Stimulated activated naive CD8-positive, alpha-beta T cell treated with anti-CD3 and anti-CD28 coated beads, Interleukin-15, Interleukin-2, amounts not matched to agents 100 U/mL and 50 U/mL, for 24 hours (primary cell): ENCODE results near the gene SLC47A2.

ENCODE experiments used
- ATAC-seq: fragments of 150-1000 bp; cut with Tn5 transposase; one replicate; pipeline ENCODE4 v1.10.0; 2021
- DNase-seq: peaks from one replicate; pipeline ENCODE4 v3.0.0; 2021

SLC47A2 gene

DNA sequence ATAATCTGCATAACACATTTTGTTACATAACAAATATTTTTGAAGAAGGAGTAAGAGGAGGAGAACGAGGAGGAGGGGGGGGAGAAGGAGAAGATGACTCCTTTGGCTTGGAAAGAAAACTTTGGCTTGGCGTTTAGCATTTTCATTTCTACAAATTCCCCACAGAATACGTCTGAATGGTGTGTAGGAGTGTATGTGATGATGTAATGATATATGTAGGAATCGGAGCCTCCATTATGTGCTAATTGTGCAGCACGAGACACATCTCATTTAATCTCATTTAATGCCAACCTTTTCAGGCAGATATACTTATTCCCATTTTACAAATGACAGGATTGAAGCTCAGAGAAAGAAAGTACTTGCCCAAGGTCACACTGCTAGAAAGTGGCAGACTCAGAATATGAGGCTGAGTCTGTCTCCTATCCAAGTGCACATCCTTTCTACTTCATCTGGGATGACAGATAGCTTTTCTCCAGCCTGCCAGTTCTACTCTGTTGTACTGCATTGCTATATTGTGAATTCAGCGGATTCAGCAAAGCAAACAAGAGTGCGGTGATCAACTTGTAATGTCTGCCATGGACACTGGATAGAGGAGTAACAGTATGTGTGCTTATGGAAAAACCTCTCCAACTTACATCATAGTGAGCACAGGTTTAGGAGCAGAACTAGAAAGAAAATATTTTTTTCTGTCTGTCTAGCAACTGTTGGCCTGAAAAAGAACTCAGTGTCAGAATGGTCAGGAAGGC is 10.4 kb upstream of the SLC47A2 start:
- DNase-seq (no peak), ATAC-seq (no peak)

DNA sequence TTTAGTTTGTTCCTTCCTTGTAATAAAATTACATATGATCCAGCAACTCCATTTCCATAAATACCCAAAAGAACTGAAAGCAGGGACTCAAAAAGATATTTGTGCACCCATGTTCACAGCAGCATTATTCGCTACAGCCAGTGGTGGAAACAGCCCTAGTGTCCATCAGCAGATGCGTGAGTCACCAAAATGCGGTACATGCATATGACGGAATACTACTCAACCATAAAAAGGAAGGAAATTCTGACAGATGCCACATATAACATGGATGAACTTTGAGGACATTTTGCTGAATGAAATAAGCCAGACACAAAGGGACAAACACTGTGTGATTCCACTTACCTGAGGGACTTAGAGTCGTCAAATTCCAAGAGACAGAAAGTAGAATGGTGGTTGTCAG is 9.1 kb upstream of the SLC47A2 start:
- no peak for ATAC-seq

DNA sequence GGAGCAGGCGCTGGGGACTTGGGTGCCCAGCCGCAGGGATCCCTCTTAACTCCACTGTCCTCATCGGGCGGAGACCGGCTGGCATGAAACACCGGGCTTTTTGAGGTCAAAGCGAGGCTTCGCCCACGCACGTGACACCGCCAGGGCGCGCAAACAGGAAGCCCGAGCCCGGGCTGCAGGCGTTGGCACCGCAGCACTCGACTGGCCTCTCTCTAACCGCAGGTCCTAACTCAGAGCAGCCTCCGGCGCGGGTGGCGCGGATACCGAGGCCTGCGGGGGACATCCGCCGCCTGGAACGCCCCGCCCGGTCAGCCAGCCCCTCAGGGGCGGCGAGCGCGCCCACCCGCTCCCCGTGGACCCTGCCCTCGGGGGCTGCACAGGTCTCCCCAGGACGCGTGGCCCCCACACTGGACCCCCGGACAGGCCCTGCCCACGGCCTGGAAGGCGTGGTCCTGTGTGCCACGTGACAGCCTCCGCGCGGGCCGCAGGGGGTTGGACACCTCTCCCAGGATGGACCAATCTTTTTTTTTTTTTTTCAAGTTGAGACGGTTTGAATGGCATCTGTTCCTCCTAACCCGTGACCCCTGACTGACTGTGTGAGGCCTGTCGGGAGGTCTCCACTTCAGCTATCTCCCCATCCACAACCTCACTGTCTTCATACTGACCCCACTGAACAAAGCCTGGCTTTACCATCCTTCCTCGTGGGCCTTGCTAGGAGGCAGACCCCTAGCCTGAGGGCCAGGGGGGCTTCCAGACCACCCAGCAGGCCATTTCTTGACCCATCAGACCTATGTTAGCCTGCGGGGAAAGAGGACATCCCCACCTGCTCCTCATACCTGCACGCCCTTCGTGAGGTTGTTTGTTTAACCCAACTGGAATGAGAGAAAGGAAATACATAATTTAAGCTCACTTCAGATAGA is 8.4 kb upstream of the SLC47A2 start:
- peak; percentile 75 for ATAC-seq
- DNase-seq, result peak; percentile 65

More for the DNA sequence above, 9.1 kb upstream of the SLC47A2 start:
- DNase-seq, result no peak

DNA sequence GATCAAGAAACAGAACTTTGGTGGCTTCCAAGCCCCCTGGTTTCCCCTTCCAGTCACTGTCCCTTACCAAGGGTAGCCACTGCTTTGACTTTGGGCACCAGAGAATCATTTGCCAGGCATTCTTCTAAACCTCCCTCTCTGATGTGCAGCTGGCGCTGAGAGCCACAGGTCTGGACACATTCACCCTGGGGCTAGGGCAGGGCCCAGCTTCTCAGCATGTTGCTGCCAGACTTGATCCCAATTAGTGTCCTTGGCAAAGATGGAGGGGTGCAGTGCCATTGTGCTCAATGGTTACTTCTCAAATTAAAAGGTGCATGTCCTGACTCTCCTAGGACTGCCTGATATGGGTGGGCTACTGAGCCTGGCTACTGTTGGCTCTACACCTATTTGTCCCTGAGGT is 7.6 kb upstream of the SLC47A2 start:
- ATAC-seq (no peak), DNase-seq (no peak)

DNA sequence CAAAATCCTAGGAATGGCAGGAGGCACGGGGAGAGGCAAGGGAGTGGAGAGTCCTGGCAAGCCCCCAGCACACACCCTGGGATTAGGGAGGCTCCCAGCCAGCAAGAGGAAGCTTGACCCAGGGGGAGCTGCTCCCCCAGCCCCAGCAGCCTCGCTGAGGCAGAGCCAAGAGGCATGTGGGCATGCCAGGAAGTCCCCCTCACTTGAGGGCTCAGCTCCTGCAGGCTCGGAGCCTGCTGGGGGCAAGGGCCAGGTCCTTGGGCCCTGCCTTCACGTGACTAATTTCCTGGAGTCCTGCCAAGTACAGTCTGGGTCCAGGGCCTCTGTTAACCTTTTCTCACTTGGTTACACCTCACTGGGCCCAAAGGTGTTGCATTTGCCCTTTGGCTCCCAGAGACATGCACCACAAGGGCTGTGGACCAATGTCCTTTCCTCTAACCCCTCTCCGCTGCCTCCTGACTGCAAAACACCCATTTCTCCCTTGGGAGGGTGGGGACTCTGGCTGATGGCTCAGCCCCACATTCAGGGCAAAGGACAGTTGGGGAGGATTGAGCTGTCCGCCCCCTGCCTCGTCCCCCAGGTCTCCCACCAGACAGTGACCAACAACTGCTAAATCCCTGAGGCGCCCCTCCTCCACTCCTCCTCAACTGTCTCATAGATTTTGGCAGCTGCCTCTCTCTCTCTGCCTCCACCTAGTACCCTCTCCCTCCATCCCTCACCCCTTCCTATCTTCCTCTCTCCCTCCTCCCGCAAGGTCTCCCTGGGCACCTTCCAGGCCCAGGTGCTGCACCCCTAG is 4.4 kb upstream of the SLC47A2 start:
- DNase-seq, result no peak
- ATAC-seq, result no peak

DNA sequence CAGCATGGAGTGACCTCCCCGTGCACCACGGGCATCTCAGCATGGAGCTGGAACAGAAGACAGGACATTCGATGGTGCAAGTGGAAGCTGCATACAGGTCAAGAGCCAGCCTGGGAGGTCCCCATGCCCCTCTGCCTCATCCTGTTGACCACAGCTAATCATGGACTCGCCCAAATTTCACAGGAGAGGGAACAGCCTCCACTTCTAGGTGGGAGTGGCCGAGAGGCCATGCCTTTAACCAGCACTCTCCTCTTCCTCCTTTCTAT is 3.8 kb upstream of the SLC47A2 start:
- ATAC-seq (no peak), DNase-seq (no peak)

DNA sequence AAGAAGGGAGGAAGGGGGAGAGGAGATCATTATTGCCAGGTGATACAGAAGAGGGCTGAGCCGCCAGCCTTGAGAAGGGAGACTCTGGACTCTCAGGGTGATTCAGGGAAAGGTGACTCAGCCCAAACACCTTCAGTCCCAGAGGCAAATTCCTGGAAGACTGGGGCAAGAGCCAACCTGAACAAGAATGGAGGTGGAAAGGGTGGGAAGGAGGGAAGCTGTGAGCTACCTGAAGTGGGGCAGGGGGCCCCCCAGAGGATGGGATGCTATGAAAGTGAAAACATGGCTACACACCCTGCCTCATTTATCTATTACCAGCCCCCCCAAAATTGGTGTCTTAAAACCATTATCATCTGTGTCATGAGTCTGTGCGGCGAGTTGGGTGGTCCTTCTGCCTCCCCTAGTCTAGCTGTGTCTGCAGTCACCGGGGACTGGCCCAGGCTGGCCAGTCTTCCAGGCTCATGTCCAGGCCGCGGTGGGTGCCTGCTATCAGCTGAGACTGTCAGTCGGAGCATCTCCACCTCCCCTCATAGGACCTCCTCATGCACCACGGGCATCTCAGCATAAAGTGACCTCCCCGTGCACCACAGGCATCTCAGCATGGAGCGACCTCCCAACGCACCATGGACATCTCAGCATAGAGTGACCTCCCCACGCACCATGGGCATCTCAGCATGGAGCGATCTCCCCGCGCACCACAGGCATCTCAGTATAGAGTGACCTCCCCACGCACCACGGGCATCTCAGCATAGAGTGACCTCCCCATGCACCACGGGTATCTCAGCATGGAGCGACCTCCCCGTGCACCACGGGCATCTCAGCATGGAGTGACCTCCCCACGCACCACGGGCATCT is 3.2 kb upstream of the SLC47A2 start:
- ATAC-seq (no peak), DNase-seq (no peak)

DNA sequence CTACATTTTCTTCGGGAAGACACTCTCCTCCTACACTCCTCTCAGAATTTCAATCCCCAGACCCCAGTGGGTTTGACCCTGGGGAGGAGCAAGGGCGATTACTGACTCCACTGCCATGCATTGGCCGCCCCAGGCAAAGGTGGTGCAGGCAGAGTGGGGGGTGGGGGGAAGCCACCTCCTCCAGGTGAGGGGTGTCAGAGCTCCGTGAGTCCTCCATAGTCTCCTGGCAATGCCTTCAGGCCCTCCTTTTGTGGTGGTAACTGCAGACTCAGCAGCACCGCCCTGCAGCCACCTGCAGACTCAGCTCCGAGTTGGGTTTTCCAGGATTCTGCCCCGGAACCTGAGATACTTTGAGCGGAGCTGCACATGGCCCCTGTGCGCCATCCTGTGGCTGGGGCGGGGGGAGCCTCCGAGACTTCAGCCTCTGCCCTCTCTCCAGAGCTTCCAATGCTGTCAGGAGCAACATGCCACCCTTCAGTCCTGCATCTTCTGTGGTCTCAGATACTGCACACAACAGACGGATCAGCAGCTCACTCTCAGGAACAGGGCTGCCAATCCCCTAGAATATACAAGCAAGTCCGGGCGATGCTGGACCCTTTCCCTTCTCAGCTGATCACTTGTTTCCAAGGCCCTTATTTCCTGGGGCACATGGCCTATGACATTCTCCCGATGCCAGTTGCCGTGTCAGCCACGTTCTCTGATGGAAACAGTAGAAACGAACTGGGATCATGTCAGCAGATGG is 2.4 kb upstream of the SLC47A2 start:
- no peak for ATAC-seq

DNA sequence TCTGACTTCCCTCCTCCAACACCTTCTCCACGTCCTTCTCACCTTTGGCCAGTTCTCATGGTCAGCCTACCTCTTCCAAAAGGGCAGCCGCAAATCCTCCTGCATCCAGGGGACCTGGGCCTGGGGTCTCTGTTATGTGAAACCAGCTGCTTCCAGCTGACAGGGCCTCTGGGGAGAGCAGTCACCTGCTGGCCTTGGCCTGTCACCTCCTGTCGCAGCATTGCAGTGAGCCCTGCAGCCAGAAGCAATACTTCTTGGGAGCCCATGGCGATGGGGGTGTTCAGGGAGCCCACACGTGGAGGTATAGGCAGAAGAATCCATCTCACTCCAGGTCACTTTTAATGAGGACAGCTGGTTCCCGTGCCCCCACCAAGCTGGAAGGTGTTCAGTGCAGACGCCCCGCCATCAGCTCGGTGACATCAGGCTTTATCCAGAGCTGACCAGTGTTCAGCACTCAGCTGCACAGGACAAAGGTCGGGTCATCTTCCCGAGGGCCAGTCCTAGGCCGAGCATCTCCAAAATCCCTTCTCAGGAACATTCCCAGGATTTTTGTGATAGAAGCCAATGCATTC is 1.7 kb upstream of the SLC47A2 start:
- no peak for DNase-seq
- ATAC-seq, result no peak

More for the DNA sequence above, 2.4 kb upstream of the SLC47A2 start:
- DNase-seq, result no peak

DNA sequence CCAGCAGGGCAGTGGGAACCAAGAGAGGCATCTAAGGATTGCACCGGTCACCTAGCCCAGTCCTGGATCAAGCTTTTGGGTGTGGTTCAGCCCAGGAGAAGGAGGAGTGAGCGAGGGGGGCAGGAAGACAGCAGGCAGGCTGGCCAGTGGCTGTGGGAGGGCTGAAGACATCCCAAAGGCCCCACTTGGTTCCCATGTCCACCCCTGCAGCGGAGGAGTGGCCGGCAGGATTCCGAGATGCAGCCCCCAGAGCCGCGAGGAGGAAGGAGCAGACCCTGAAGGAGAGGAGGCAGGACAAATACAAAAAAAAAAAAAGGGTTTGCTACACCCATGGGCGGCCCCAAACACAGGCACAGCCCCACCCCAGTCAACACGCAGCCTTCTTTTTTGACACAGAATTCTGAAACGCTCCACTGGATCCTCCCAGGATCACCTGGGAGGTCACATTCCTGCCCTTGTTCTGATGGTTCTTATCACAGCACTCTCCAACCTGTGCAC is 1.1 kb upstream of the SLC47A2 start:
- ATAC-seq (no peak), DNase-seq (no peak)

DNA sequence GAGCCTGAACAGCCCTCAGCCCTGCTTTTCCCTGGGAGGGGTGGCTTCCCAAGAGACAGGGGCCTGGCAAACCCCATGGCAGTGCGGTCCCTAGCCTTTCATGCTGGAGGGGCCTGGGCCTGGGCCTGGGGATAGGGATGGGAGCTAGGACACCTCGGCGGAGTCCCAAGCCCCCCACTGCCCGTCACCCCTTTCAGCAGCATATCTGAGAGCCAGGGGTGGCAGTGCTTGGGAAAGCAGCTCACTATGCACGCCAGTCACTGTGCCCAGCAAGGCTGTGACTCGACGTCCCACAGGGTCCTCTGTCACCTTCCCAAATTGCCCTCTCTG is 612 bp upstream of the SLC47A2 start:
- ATAC-seq (no peak), DNase-seq (no peak)

DNA sequence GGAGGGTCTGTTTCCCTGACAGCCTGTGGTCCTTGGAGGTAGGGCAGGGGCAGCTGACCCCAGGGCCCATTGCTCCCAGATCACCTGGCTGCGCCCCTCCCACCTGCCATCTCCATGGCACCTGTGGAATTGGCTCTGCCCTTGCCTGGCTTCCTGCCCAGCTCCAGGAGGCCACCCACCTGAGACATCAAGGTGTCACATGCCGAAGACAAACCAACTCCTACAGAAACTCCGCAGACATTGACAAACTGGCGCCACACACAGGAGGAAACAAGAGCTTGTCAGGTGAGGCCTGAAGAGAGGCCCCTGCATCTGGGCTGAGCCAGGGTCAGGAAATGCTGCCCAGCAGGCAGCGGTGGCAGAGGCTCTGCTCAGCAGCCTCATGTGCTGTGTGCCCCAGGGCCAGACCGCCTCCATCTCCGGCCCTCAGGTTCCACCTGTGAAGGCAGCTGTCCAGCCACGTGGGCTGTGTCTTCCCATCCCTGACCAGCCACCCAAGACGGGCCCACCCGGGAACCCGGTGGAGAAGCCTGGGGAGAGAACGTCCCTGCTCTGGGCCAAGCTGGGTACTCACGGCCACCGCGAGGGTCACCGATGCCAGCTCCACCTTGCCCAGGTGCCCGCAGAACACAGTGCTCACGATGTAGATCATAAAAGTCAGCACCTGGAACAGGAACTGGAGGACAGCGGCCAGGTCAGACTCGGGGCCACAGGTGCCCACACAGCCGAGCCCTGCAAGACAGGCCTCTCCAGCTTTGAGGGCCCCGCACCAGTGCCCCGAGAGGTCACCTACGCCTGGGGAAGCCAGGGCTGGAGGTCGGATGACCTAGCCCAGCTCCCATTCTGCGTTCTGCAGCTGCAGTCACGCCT is 1.6 kb downstream of the SLC47A2 start:
- no peak for ATAC-seq

DNA sequence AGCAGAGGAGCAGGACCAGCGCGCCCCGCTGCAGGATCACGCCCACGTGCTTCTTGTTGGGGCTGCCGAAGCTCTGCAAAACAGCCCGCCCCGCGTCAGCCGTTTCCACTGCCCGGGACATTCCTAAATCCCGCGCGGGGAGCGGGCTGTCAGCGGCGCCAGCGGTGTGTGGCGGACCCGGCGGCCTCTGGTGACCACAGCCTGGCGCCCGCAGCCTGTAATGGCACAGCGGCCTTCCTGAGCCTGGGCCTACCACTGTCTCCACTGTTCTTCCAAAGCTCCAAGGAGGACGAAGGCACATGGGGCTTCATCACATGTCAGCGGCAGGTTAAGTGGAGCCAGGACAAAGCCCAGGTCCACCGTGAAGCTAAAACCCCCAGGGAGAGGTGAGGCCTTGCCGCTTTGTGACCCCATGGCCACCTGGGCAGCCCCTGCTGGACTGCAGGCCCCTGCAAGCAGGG is 2.5 kb downstream of the SLC47A2 start:
- DNase-seq (no peak), ATAC-seq (no peak)

More for the DNA sequence above, 1.6 kb downstream of the SLC47A2 start:
- DNase-seq, result no peak

DNA sequence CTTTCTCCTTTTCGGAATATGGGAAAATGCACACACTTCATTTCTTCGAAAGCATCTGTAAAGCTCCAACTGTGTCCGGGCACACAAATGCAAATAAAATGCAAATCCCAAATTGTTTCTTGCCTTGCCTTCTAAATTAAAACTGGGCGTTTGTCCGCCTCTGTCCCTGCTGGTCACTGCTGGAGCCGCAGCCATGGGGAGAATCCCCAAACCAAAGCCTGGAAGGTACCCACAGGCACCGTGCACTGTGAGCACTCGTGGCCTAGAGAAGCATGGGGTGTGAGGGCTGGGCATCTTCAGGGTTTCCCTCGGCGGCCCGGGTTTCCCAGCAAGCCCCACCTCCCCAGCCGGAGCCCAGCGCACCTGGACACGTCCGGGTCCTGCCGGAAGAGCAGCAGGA is 2.9 kb downstream of the SLC47A2 start:
- DNase-seq, result no peak

DNA sequence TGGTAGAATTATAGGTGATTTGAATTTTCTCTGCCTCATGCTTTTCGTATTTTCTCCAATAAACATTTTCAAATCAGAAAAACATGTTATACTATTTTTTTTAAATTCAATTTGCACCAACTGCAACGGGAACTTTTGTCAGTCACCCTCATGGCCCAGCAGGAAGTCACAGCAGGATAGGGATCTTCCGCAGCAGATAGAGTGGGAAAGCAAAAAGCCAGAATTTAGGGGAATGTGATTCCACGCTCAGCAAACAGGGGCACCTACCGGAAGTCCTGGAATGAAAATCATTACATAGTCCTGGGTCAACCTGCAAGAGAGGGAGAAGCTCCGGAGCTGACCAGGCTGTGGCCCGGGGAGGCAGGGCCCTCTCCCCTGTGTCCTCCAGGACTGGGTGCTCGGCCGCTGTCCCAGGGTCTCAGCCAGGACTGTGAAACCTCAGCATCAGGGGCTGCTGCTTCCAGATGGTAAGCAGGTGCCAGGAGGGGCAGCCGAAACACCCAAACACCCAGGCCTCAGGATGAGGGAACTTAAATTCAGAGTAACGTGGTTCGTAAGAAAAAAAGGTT is 3.9 kb downstream of the SLC47A2 start:
- no peak for DNase-seq
- no peak for ATAC-seq

More for the DNA sequence above, 2.9 kb downstream of the SLC47A2 start:
- ATAC-seq, result no peak

DNA sequence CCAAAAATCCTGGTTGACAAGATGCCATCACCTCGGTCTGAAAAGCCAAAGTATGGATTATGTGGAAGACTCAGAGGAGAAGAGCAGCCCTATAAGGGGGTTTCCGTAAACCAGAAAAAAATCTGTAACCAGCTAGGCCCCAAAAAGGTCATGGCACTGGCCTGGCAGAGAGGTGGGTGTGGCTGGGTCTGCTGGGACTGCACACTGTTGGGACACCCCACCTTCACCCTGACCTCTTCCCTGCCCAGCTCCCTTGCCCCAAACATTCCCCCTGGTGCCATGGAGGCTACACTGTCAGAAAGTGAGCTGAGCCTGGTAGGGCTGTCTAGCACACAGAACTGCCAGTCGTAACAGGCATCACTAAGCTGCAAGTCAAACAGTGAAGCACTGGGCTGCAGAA is 6.5 kb downstream of the SLC47A2 start:
- ATAC-seq, result no peak
- DNase-seq, result no peak

DNA sequence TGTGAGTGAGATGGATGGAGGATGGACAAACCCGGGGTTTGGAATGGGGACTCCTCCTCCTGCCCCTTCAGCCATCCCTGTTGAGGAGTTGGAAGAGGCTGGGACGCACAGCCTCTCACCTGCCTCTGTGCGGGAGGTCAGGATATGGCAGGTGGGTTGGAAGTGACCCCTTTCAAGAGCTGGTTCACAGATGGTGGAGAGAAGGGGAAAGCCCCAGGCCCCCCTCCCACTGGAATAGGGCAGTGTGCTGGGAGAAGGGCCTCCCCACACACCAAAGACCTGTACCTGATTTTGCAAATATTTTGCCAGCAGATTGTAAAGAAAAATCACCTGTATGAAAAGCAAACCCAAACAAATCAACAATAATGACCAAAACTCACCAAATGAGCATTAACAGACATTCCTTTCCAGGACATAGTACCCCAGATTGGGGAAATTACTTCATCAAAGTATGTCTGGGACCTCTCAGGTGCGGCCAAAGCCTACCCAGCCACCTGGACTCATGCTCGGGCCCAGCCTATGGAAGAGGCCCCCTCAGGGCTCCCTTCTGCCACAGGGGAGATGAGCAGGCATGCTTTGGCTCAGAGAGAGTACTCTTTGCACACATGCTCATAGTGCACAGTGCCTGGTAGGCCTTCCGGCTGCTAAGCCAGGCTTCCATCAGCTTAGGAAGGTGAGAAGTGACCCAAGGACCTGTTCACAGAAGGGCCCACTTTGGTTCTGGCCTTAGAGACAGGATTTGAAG is 7.8 kb downstream of the SLC47A2 start:
- DNase-seq, result no peak
- ATAC-seq, result no peak

DNA sequence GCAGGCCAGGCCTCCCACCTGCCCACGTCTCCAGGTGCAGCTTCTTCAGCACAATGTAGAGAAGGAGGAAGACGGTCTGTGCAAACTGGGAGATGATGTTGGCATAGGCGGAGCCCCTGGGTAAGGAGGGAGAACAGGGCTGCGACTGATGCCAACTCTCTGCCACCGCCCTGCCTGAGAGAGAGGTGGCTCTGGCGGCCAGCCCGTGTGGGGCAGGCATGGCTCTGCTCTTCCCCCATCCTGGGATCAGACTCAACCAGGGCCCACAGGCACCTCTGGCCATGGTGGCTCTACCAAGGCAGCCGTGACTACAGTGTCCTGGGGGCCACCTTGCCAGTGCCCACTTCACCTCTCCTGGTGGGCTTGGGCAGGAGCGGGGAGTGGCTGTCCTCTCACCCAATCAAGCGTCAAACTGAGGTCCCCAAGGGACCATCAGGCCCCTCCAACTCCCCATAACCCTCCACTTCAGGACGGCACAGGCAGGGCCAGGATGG is 8.6 kb downstream of the SLC47A2 start:
- ATAC-seq, result peak; percentile 16
- no peak for DNase-seq
